DMS153 (cell line): ENCODE results near the gene RTEL1.
"Not testable (repeated sequence)": the region's sequence is repeated elsewhere in the genome, so short reads cannot be mapped to it uniquely, and the experiment has no call there.

ENCODE experiments used
- DNase-seq: peaks from one replicate; lab custom pipeline; 2025; lab: John Stamatoyannopoulos, UW

The RTEL1 gene

DNA sequence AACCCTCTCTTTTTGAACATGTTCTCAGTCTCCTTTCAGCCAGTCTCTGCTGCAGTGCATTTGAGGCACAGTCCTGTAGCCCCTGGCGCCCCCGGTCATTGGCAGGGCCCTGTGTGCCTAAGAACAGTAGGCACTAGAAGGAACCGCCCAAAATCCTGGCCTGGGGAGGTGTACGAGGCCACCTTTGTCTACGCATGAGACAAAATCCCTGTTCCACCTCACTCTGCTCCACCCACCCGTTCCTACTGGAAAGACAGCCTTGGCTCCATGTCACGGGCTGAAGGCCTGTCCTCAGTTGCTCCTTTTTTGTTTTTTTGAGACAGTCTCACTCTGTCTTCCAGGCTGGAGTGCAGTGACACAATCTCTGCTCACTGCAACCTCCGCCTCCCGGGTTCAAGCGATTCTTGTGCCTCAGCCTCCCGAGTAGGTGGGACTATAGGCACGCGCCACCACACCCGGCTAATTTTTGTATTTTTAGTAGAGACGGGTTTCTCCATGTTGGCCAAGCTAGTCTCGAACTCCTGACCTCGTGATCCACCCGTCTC, 72.1 kb downstream of the RTEL1 start:
- not testable (repeated sequence) for DNase-seq

DNA sequence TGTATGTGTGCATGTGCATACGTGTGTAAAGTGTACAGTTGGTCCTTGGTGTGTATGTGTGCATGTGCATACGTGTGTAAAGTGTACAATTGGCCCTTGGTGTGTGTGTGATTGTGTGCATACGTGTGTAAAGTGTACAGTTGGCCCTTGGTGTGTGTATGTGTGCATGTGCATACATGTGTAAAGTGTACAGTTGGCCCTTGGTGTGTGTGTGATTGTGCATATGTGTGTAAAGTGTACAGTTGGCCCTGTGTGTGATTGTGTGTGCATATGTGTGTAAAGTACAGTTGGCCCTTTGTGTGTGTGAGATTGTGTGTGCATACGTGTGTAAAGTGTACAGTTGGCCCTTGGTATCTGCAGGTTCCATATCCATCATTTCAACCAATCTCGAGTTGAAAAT, 73.3 kb downstream of the RTEL1 start:
- DNase-seq: no peak

DNA sequence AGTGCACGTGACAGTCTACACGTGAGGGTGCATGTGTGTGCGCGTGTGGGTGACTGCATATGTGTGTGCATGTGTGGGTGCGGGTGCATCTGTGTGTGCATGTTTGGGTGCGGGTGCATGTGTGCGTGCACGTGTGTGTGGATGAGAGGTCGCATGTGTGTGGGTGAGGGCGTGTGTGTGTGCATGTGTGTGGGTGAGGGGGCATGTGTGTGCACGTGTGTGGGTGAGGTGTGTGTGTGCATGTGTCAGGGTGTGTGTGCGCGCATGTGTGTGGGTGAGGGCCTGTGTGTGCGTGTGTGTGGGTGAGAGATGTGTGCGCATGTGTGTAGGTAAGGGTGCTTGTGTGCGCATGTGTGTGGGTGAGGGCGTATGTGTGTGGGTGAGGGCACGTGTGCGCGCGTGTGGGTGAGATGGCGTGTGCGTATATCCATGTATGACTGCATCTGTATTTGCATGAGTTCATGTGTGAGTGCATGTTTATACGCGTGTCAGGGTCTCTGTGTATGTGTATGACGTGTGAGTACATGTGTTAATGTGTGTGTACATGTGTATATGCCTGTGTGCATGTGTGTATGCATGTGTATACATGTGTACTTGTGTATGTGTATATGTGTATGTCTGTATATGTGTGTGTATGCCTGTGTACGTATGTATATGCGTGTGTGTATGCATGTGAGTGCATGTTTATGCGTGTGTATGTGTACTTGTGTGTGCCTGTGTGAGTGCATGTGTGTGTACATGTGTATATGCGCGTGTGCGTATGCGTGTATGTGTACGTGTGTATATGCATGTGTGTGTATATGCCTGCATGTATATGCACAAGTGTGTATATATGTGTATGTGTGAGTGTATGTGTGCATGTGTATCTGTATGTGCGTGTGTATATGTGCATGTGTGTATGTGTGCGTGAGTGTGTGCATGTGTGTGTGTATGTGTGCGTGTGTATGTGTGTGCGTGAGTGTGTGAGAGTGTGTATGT, 74.3 kb downstream of the RTEL1 start:
- no peak for DNase-seq

DNA sequence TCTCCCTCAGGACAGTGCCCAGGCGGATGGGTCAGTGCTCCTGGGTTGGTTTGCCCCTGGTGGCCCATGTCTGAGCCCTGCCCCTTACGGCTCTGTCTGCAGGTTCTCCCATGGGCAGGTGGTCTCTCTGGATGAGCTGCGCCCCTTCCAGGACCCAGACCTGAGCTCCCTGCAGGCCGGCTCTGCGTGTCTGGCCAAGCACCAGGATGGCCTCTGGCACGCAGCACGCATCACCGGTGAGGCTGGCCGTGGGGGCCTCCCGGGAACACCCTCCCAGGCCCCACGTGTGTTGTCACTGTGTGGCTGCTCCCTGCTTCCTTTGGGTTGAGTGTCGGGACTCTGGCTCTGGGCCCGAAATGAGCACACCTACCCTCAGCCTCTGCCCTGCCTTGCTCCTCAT, 75.0 kb downstream of the RTEL1 start:
- DNase-seq: no peak

DNA sequence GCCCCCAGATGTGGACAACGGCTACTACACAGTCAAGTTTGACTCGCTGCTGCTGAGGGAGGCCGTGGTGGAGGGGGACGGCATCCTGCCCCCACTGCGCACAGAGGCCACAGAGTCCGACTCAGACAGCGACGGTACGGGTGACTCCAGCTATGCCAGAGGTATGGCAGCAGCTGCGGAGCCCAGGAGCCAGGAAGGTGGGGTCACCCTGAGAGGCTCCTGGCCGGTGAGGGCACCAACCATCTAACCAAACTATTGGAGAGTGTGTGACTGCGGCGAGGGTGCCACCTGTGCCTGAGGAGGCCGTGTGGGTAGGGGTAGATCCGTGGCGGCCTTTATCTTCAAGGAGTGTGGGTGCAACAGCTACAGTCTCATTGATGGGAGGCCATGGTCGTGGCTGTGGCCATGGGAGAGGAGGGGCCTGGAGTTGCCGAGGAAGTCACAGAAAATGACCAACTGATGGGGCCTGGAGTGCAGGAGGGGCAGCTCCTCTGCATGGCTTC, 75.5 kb downstream of the RTEL1 start:
- no peak for DNase-seq

DNA sequence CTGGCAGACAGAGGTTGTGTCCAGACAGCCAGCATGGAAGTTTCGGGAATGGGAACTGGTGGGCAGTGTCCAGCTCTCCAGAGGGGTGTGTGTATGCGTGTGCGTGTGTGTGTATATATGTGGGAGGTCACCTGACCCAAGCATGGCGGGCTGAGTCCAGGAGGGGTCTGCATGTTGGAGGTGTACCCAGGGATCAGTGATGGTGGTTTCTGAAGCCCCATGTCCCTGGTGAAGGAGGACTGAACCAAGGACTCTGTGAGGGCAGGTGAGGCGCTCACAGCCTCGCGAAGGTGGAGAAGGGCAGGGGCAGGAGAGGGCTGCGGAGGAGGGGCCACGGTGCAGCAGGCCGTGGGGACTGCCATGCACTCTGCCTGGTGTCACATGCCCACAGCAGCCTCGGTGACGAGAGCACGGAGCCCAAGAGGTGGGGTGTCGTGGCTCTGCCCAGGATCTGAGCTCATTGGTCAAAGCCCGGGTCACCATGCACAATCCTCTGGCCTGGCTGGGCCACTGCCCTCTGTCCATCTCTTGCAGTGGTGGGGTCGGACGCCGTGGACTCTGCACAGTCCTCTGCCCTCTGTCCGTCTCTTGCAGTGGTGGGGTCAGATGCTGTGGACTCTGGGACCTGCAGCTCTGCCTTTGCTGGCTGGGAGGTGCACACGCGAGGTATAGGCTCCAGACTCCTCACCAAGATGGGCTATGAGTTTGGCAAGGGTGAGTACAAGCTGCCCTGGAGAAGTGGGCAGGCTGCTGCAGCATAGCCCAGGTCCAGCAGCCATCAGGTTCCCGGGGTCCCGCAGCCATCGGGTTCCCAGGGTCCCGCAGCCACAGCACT, 76.2 kb downstream of the RTEL1 start:
- no peak for DNase-seq

DNA sequence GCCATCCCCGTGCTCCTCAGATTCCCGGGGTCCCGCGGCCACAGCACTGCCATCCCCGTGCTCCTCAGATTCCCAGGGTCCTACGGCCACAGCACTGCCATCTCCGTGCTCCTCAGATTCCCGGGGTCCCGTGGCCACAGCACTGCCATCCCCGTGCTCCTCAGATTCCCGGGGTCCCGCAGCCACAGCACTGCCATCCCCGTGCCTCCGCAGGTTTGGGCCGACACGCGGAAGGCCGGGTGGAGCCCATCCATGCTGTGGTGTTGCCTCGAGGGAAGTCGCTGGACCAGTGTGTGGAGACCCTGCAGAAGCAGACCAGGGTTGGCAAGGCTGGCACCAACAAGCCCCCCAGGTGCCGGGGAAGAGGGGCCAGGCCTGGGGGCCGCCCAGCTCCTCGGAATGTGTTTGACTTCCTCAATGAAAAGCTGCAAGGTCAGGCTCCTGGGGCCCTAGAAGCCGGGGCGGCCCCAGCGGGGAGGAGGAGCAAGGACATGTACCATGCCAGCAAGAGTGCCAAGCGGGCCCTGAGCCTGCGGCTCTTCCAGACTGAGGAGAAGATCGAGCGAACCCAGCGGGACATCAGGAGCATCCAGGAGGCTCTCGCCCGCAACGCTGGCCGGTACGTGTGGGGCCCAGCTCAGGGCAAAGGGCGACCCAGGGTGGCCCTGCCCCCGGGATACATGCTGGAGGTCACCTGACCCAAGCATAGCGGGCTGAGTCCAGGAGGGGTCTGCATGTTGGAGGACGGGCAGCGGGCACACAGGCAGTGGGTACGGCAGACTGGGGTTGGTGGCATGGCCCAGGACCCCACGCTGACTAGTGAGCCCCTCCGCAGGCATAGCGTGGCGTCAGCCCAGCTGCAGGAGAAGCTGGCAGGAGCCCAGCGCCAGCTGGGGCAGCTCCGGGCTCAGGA, 77.1 kb downstream of the RTEL1 start:
- DNase-seq: no peak

DNA sequence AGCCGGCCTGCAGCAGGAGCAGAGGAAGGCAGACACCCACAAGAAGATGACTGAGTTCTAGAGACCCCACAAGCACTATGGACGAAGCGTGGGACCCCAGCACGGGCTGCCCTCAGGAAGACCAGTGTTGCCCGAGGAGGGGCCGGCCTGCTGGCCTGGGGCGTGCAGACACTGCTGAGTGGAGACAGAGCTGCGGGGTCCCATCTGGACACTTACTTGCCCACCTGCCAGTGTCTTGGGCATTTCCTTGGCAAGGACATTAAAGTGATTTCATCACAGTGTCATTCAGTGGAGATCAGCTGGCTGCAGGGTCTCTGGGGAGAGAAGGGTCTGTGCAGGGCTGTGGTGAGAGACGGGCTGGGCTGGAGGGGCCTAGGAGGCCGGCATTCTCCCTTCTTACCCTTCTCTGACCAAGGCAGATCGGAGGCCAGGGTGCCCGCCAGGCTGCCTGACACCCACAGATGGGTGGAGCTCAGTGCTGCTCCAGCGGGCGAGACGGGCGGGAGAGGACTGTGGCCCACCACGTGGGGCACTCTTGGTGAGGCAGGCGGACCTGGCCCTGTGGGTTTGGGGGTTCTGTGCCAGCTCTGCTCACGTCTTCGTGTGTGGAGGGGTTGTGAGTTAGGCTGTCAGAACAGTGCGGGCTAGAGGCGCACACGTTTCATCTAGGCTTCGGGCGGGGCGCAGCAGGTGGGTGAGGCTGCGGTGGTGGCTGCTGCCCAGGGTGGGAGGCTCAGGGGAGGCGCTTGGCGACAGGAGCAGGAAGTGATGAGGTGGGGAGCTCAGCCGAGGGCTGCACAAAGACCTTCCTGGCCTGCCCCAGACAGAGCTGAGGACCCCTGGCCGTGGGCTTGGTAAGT, 78.0 kb downstream of the RTEL1 start, which contains the start of gene LIME1:
TSS of gene LIME1 (plus strand) at position 806 of the 860 bp plus-strand sequence. CDS start 886 bp downstream, outside the sequence.
- no peak for DNase-seq

DNA sequence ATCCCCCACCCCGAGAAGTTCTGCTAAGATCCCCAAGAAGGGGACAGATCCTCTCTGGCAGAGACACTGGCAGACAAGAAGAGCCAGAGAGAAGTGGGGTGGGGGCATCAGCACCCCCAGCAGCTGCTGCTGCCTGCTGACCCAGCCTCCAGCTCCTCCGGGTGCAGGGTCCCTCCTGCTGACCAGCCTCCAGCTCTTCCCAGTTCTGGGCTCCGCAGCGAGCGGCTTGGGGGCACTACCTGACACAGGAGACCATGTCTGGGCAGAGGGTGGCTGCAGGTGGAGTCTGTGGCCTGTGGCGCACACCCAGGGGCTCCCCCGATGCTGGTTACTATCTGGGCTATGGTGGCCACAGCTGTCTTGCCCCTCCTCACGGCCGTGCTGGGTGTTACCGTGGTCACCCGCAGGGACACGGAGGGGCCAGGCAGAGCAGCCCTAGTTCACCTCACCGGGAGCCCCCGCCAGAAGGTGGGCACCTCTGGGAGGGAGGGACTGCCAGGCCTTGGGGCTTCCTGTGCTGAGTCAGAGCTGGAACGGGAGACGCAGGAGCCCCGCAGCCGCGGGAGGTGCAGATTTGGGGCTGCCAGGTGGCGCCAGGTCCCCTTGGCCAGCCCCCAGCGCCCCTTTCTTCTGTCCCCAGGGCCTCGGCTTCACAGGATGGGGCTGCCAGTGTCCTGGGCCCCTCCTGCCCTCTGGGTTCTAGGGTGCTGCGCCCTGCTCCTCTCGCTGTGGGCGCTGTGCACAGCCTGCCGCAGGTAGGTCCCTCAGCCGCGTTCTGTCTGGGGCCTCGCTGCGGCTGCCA, 79.0 kb downstream of the RTEL1 start:
- DNase-seq: no peak

DNA sequence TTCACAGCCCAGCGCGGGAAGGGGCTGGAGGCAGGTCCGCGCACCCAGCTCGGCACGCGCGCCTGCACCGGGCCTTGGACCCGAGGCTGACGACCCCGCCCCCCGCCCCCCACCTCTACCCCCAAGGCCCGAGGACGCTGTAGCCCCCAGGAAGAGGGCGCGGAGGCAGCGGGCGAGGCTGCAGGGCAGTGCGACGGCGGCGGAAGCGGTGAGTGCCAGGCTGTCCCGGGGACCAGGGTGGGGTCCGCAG, 79.5 kb downstream of the RTEL1 start:
- no peak for DNase-seq

DNA sequence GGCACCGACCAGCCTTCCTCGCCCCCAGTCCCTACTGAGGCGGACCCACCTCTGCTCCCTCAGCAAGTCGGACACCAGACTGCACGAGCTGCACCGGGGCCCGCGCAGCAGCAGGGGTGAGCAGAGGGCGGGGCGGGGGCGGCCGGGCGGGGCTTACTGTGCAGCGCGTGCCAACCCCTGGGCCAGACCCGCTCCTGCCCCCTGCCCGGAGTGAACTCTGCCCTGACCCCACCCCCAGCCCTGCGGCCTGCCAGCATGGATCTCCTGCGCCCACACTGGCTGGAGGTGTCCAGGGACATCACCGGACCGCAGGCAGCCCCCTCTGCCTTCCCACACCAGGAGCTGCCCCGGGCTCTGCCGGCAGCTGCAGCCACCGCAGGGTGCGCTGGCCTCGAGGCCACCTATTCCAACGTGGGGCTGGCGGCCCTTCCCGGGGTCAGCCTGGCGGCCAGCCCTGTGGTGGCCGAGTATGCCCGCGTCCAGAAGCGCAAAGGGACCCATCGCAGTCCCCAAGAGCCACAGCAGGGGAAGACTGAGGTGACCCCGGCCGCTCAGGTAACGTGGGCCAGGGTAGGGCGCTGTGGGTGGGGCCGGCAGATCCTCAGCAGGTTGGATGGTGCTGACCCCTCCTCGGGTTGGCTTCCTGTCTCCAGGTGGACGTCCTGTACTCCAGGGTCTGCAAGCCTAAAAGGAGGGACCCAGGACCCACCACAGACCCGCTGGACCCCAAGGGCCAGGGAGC, 80.0 kb downstream of the RTEL1 start:
- no peak for DNase-seq

DNA sequence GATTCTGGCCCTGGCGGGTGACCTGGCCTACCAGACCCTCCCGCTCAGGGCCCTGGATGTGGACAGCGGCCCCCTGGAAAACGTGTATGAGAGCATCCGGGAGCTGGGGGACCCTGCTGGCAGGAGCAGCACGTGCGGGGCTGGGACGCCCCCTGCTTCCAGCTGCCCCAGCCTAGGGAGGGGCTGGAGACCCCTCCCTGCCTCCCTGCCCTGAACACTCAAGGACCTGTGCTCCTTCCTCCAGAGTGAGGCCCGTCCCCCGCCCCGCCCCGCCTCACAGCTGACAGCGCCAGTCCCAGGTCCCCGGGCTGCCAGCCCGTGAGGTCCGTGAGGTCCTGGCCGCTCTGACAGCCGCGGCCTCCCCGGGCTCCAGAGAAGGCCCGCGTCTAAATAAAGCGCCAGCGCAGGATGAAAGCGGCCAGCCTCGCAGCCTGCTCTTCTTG, 80.6 kb downstream of the RTEL1 start:
- no peak for DNase-seq

DNA sequence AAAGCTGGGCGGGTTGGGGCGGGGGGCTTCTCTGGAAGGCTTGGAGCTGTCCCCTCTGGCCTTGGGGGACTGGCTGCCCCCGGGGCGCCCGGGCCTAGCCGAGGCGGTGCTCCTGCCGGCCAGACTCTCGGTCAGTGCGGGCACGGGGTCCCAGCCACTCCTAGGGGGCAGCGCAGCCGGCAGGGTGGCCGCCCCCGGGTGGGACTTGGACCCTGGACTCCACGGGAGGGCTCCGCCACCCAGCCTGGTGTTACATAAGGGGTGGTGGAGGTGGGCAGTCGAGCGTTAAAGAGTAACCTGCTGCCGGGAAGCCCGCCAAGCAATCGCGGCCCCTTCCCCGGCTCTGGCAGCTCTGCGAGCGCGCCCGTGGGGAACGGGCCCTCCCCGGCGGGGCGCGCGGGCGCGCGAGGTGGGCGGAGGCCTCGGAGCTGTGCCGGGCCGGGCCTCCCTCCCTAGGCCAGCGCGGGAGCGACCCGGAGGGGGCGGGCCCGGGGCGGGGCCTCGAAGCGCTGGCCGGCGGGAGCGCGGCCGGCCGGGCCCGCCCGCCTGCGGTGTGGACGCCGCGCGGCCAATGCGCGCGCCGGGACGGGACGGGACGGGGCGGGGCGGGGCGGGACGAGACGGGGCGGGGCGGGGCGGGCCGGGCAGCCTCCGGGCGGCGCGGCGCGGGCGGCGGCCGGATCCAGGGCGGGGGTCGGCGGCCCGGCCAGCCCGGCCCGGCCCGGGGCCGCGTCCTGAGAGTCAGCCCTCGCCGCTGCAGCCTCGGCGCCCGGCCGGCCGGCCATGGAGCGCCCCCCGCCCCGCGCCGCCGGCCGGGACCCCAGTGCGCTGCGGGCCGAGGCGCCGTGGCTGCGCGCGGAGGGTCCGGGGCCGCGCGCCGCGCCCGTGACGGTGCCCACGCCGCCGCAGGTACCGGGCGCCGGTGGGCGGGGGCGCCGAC, 81.3 kb downstream of the RTEL1 start, which contains the start of gene SLC2A4RG:
TSS of gene SLC2A4RG (plus strand) at position 647 of the 940 bp plus-strand sequence. CDS start at position 784, 137 bp downstream.
- DNase-seq: peak; percentile 46

DNA sequence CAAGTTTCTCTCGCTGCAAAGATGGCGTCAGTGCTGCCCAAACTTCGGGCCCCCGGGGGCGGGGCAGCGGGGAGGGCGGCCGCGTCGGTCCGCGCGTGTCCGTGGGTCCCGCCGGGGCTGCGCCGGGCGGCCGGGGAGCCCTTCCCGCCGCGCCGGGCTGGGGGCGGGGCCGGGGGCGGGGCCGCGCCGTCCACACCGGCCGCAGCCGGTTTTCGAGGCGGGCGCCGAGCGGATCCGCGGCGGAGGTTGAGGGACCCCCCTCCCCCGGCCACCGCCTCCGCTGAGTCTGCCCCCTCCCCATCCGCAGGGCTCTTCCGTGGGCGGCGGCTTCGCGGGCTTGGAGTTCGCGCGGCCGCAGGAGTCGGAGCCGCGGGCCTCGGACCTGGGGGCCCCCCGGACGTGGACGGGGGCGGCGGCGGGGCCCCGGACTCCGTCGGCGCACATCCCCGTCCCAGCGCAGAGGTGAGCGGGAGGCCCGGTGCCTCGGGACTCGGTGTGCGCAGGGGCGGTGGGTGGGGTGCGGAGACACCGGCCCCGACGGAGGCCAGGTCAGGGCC, 82.0 kb downstream of the RTEL1 start:
- no peak for DNase-seq

DNA sequence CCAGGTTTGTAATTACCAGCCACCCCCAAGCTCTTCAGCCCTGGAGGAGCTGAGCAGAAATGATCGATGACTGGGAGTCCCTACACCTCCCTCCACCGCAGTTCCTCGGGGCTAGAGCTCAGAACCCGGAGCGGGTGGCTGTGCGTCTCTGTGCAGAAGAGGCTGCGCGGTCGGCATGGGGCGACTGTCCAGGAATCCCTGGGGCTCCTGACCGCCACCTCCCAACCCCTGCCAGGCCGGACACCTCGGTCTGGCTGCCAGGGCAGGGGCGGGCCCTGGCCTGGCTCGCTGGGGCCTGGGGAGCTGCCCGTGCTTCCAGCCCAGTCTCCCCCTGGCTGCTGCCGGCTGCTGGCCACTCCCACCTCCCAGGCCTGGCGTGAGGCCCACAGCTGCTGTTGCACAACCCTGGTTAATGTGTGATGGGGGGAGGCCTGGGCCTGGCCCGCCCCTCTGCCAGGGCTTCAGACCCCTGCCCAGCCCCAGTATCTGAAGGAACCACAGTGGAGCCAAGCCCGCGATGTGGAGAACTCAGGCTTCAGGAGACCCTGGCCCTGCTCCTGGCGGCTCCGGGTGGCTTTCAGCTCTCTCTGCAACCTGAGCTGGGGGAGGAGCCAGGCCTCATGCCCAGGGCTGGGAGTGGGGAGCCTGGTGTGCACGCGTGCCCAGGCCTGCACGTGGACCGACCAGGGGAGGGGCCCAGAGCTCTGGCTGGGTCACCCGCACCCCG, 82.7 kb downstream of the RTEL1 start:
- DNase-seq: peak; percentile 35

DNA sequence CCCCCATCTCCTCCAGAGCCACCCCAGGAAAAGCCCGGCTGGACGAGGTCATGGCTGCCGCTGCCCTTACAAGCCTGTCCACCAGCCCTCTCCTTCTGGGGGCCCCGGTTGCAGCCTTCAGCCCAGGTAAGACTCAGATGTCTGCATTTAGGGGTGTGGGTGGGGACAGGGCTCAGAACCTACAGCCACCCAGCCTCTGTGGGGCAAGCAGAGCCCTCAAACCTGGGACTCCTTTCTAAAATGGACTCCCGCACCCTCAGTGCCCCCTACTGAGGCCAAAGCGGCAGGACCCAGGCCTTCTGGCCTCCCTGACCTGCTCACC, 83.2 kb downstream of the RTEL1 start:
- DNase-seq: no peak
